H9 (cell line): ENCODE measurements around the gene MYOM1. TPM values are rescaled to one million over a fixed set of nuclear protein-coding genes. Genes with fewer than 3 reads are reported as not detected.

Experiments
- DNase-seq: peaks from one replicate; pipeline ENCODE4 v3.0.0-alpha.2; 2017
- H2AFZ ChIP-seq: one replicate; pipeline ENCODE4 v1.6.1; 2013; ENCODE audit warnings: mild to moderate bottlenecking, low read length, control low read depth, moderate library complexity
- H2AK5ac ChIP-seq: 2 replicates; pipeline ENCODE4 v1.6.1; 2013; ENCODE audit warnings: low read length, control low read depth, mixed read lengths; ENCODE audit not compliant: insufficient read length
- H2BK120ac ChIP-seq: one replicate; pipeline ENCODE4 v1.6.1; 2013; ENCODE audit warnings: low read depth, mild to moderate bottlenecking, low read length, control low read depth, inconsistent platforms; ENCODE audit not compliant: poor library complexity, severe bottlenecking
- H2BK12ac ChIP-seq: 2 replicates; pipeline ENCODE4 v1.6.1; 2013; ENCODE audit warnings: low read length, control low read depth, mixed read lengths, low read depth; ENCODE audit not compliant: insufficient read length
- H2BK15ac ChIP-seq: 2 replicates; pipeline ENCODE4 v1.6.1; 2013; ENCODE audit warnings: low read depth, low read length, control low read depth
- H2BK20ac ChIP-seq: one replicate; pipeline ENCODE4 v1.6.1; 2013; ENCODE audit warnings: low read depth, mild to moderate bottlenecking, low read length, control low read depth, inconsistent platforms; ENCODE audit not compliant: poor library complexity, severe bottlenecking
- H2BK5ac ChIP-seq: 2 replicates; pipeline ENCODE4 v1.6.1; 2013; ENCODE audit warnings: low read length, control low read depth, mixed read lengths; ENCODE audit not compliant: insufficient read length
- H3K14ac ChIP-seq: 2 replicates; pipeline ENCODE4 v1.6.1; 2013; ENCODE audit warnings: low read length, control low read depth; ENCODE audit not compliant: insufficient read depth
- H3K18ac ChIP-seq: 2 replicates; pipeline ENCODE4 v1.6.1; 2013; ENCODE audit warnings: low read depth, mild to moderate bottlenecking, mixed read lengths, low read length, control low read depth; ENCODE audit not compliant: insufficient read length
- H3K23ac ChIP-seq: 2 replicates; pipeline ENCODE4 v1.6.1; 2013; ENCODE audit warnings: low read length, control low read depth, mixed read lengths, low read depth; ENCODE audit not compliant: insufficient read length
- H3K23me2 ChIP-seq: 2 replicates; pipeline ENCODE4 v1.6.1; 2013; ENCODE audit warnings: low read depth, mild to moderate bottlenecking, mixed read lengths, low read length, control low read depth; ENCODE audit not compliant: insufficient read length, poor library complexity, severe bottlenecking
- H3K27ac ChIP-seq: 2 replicates; pipeline ENCODE4 v1.5.1; 2013; ENCODE audit warnings: low read length, control low read depth, mixed read lengths, low read depth; ENCODE audit not compliant: insufficient read length
- H3K27me3 ChIP-seq: 2 replicates; pipeline ENCODE4 v1.6.1; 2013; ENCODE audit warnings: low read length, control low read depth, inconsistent platforms; ENCODE audit not compliant: insufficient read depth
- H3K4ac ChIP-seq: 2 replicates; pipeline ENCODE4 v1.6.1; 2013; ENCODE audit warnings: low read depth, mild to moderate bottlenecking, control low read depth, inconsistent platforms, low read length, moderate library complexity
- H3K4me1 ChIP-seq: 2 replicates; pipeline ENCODE4 v1.6.1; 2013; ENCODE audit warnings: low read length, control low read depth, inconsistent platforms; ENCODE audit not compliant: insufficient read depth
- H3K4me2 ChIP-seq: 2 replicates; pipeline ENCODE4 v1.6.1; 2013; ENCODE audit warnings: low read length, control low read depth, mixed read lengths; ENCODE audit not compliant: insufficient read length, insufficient read depth
- H3K56ac ChIP-seq: 2 replicates; pipeline ENCODE4 v1.6.1; 2013; ENCODE audit warnings: low read depth, mild to moderate bottlenecking, mixed read lengths, low read length, control low read depth; ENCODE audit not compliant: insufficient read length
- H3K79me1 ChIP-seq: 2 replicates; pipeline ENCODE4 v1.6.1; 2013; ENCODE audit warnings: low read depth, mild to moderate bottlenecking, moderate library complexity, low read length, control low read depth, inconsistent platforms; ENCODE audit not compliant: insufficient read depth, poor library complexity, severe bottlenecking
- H3K79me2 ChIP-seq: 2 replicates; pipeline ENCODE4 v1.6.1; 2013; ENCODE audit warnings: low read length, control low read depth, inconsistent platforms; ENCODE audit not compliant: insufficient read depth
- H3K9ac ChIP-seq: 2 replicates; pipeline ENCODE4 v1.6.1; 2013; ENCODE audit warnings: low read length, control low read depth, mixed read lengths; ENCODE audit not compliant: insufficient read length; ENCODE audit errors: extremely low read depth
- H3K9me3 ChIP-seq: one replicate; pipeline ENCODE4 v1.6.1; 2013; ENCODE audit warnings: low read depth, low read length, inconsistent platforms; ENCODE audit not compliant: control insufficient read depth
- H3T11ph ChIP-seq: one replicate; pipeline ENCODE4 v1.6.1; 2013; ENCODE audit warnings: mild to moderate bottlenecking, low read length, control low read depth, inconsistent platforms
- H4K20me1 ChIP-seq: one replicate; pipeline ENCODE4 v1.6.1; 2013; ENCODE audit not compliant: control insufficient read depth, insufficient read length, insufficient read depth
- H4K5ac ChIP-seq: 2 replicates; pipeline ENCODE4 v1.6.1; 2013; ENCODE audit warnings: low read depth, mild to moderate bottlenecking, mixed read lengths, low read length, control low read depth; ENCODE audit not compliant: insufficient read length
- H4K8ac ChIP-seq: replicated peaks from 2 replicates; pipeline ENCODE4 v1.6.1; 2013; ENCODE audit warnings: low read length, control low read depth, mixed read lengths, low read depth; ENCODE audit not compliant: insufficient read length
- H4K91ac ChIP-seq: 2 replicates; pipeline ENCODE4 v1.6.1; 2013; ENCODE audit warnings: low read depth, mild to moderate bottlenecking, moderate library complexity, mixed read lengths, low read length, control low read depth; ENCODE audit not compliant: insufficient read length
- H3K27ac Mint-ChIP-seq, 3 experiments: 2 replicates in 2 of 3; 3 replicates in 1 of 3; pipeline ENCODE4 v1.8.0; 2020 to 2021; ENCODE audit warnings: mixed read lengths in 3 of 3, mild to moderate bottlenecking in 1 of 3, moderate library complexity in 1 of 3
- H3K27me3 Mint-ChIP-seq: 2 replicates; pipeline ENCODE4 v1.8.0; 2021; ENCODE audit warnings: low read depth, mild to moderate bottlenecking, moderate library complexity, mixed read lengths
- H3K36me3 Mint-ChIP-seq, 3 experiments: 2 replicates in 2 of 3; 3 replicates in 1 of 3; pipeline ENCODE4 v1.8.0; 2020 to 2021; ENCODE audit warnings: low read depth in 3 of 3, mixed read lengths in 3 of 3; ENCODE audit not compliant: insufficient read depth in 1 of 3
- H3K4me1 Mint-ChIP-seq, 2 experiments: 2 replicates each; pipeline ENCODE4 v1.8.0; 2020; ENCODE audit warnings: mixed read lengths in 2 of 2
- H3K4me3 Mint-ChIP-seq, 2 experiments: 2 replicates in 1 of 2; 3 replicates in 1 of 2; pipeline ENCODE4 v1.8.0; 2020 to 2021; ENCODE audit warnings: mild to moderate bottlenecking in 2 of 2, mixed read lengths in 2 of 2, moderate library complexity in 1 of 2
- H3K9me3 Mint-ChIP-seq, 2 experiments: 2 replicates in 1 of 2; 3 replicates in 1 of 2; pipeline ENCODE4 v1.8.0; 2020; ENCODE audit warnings: mild to moderate bottlenecking in 2 of 2, mixed read lengths in 2 of 2, moderate library complexity in 1 of 2
- CTCF ChIP-seq: fragments of 200-600 bp; sonication (generic); conservative IDR thresholded peaks from 3 replicates; pipeline ENCODE4 v1.8.0; 2021; ENCODE audit warnings: antibody characterized with exemption, mild to moderate bottlenecking
- WGBS: extraction: QIAGEN DNeasy Blood & Tissue Kit; methylation state at CpG from one replicate; pipeline ENCODE4 v1.1.7; 2013; ENCODE audit warnings: missing lambda C conversion rate, low lambda C conversion rate, mixed read lengths; ENCODE audit not compliant: insufficient read length; ENCODE audit errors: extremely low coverage; 5-methylcytosine and 5-hydroxymethylcytosine counted together
- total RNA-seq: library from RNA; stranded (reverse); gene quantifications from 2 replicates; pipeline ENCODE4 v1.2.1, GENCODE V29; 2021

MYOM1 gene
- total RNA-seq, 1 experiment from 2014 or later: 0.17 TPM

GRCh38 chr18:3055816-3056215 lies 164.0 kb downstream of the MYOM1 start:
- no peak overlapping the region for H2BK20ac ChIP-seq
- H3K23ac ChIP-seq: no peak overlapping the region
- no peak overlapping the region for H2BK120ac ChIP-seq
- Mint-ChIP-seq H3K4me1 (peaks cover 11 to 16% of the 10 kb centered on the region in 2 experiments), H3K4me3 (no peak overlapping the region), H3K36me3 (peaks cover 0 to 14% (median 3%) of the 10 kb centered on the region in 3 experiments; a peak in 5 of 7 replicates), H3K9me3 (peaks cover 8 to 11% of the 10 kb centered on the region in 2 experiments; a peak in 4 of 5 replicates), H3K27me3 (no peaks in the 10 kb centered on the region), H3K27ac (no peak overlapping the region)
- H4K20me1 ChIP-seq: no peaks in the 10 kb centered on the region
- no peaks in the 10 kb centered on the region for H3K27me3 ChIP-seq
- no peak overlapping the region for H3K9ac ChIP-seq
- no peak overlapping the region for H3K27ac ChIP-seq
- no peak for TF ChIP-seq CTCF
- no peak overlapping the region for H3K14ac ChIP-seq
- no peak overlapping the region for H3K4ac ChIP-seq
- H2BK5ac ChIP-seq: no peak overlapping the region
- H3T11ph ChIP-seq: no peak overlapping the region
- no peak overlapping the region for H3K18ac ChIP-seq
- H4K8ac ChIP-seq: no peak overlapping the region
- no peak overlapping the region for H2AK5ac ChIP-seq
- H3K9me3 ChIP-seq: no peaks in the 10 kb centered on the region
- H3K56ac ChIP-seq: no peak overlapping the region
- no peak overlapping the region for H4K91ac ChIP-seq
- no peaks in the 10 kb centered on the region for H3K23me2 ChIP-seq
- no peak for DNase-seq
- no peak overlapping the region for H3K4me2 ChIP-seq
- H3K79me2 ChIP-seq: no peaks in the 10 kb centered on the region
- no CpG with 5 or more reads among the region's 4 CpGs for WGBS
- no peak overlapping the region for H2BK15ac ChIP-seq
- H4K5ac ChIP-seq: no peak overlapping the region
- no peak overlapping the region for H2BK12ac ChIP-seq
- H3K4me1 ChIP-seq: no peaks in the 10 kb centered on the region; the same call in 1 of the 2 replicates
- H2AFZ ChIP-seq: no peak overlapping the region
- no peaks in the 10 kb centered on the region for H3K79me1 ChIP-seq
